ENCODE data around the gene RELL1. TPM values are rescaled to one million over a fixed set of nuclear protein-coding genes. Genes with fewer than 3 reads are reported as not detected.
A peak's percentile ranks its signal among the peaks of the same experiment; 100 is the strongest.

The RELL1 gene
- total and polyA plus RNA-seq, 8 donors, result 10.1 to 35.6 (median 11.3) TPM

GRCh38 chr4:37687681-37688080, 1.5 kb upstream of the RELL1 start:
- TF ChIP-seq, protein P1, sequence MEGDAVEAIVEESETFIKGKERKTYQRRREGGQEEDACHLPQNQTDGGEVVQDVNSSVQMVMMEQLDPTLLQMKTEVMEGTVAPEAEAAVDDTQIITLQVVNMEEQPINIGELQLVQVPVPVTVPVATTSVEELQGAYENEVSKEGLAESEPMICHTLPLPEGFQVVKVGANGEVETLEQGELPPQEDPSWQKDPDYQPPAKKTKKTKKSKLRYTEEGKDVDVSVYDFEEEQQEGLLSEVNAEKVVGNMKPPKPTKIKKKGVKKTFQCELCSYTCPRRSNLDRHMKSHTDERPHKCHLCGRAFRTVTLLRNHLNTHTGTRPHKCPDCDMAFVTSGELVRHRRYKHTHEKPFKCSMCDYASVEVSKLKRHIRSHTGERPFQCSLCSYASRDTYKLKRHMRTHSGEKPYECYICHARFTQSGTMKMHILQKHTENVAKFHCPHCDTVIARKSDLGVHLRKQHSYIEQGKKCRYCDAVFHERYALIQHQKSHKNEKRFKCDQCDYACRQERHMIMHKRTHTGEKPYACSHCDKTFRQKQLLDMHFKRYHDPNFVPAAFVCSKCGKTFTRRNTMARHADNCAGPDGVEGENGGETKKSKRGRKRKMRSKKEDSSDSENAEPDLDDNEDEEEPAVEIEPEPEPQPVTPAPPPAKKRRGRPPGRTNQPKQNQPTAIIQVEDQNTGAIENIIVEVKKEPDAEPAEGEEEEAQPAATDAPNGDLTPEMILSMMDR (IDR thresholded peaks at IDR 0.05), result no peak
- H3K9me3 ChIP-seq, result peaks cover 0 to under 1% of the 10 kb centered on the region in 2 donors
- intact Hi-C loops (cut with DNase I), result no loop called here
- H3K27me3 ChIP-seq, result no peaks in the 10 kb centered on the region
- H3K27ac ChIP-seq, result no peak overlapping the region
- DNase-seq, result no peak
- H3K4me3 ChIP-seq, result no peak overlapping the region
- peaks cover 10 to 37% of the 10 kb centered on the region in 2 donors for H3K4me1 ChIP-seq
- no peak for ATAC-seq
- no peaks in the 10 kb centered on the region for H3K36me3 ChIP-seq

DNA sequence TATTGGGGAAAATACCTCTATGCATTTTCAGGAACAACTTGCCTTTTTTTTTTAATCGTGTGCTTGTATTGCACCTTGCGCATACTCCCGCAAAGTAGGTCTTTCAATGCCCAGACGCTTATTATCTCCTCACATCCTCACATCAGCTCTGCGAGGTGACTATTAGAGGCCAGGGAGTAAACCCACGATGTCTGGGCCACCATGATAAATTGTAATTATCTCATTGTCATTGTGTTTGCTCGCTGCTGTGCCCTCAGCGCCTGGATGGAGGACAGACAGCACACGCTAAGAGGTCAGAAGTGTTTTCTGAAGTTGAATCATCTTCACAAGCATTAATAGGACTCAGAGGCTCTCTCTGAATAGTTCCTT, 1.0 kb upstream of the RELL1 start:
- Histone ChIP-seq H3K4me3 (peak overlapping the region in 1 of 2 donors; percentile 91), H3K36me3 (no peaks in the 10 kb centered on the region), H3K4me1 (peaks cover 13 to 42% of the 10 kb centered on the region in 2 donors), H3K27me3 (no peaks in the 10 kb centered on the region), H3K9me3 (no peaks in the 10 kb centered on the region), H3K27ac (peak overlapping the region in 1 of 2 donors; percentile 97)
- intact Hi-C loops (cut with DNase I), result no loop called here
- TF ChIP-seq, protein P1 (IDR thresholded peaks at IDR 0.05), result no peak
- DNase-seq, result no peak
- no peak for ATAC-seq

GRCh38 chr4:37685823-37686372, 278 bp downstream of the RELL1 start:
- Histone ChIP-seq H3K4me3 (peak overlapping the region; percentile 71 to 91), H3K9me3 (no peaks in the 10 kb centered on the region), H3K4me1 (peaks cover 14 to 49% of the 10 kb centered on the region in 2 donors), H3K36me3 (no peaks in the 10 kb centered on the region), H3K27ac (peak overlapping the region; percentile 97), H3K27me3 (no peaks in the 10 kb centered on the region)
- TF ChIP-seq, protein P1 (IDR thresholded peaks at IDR 0.05), result peak in 1 of 2 donors; percentile 6
- intact Hi-C loops (cut with DNase I), result no loop called here
- DNase-seq (peak in 3 of 4 donors; percentile 52 to 91 (median 62)), ATAC-seq (peak; percentile 35)

GRCh38 chr4:37685161-37685822, 884 bp downstream of the RELL1 start:
- Histone ChIP-seq H3K36me3 (no peaks in the 10 kb centered on the region), H3K9me3 (no peaks in the 10 kb centered on the region), H3K4me1 (peaks cover 14 to 49% of the 10 kb centered on the region in 2 donors), H3K4me3 (peak overlapping the region; percentile 71 to 91), H3K27ac (peak overlapping the region; percentile 97), H3K27me3 (no peaks in the 10 kb centered on the region)
- TF ChIP-seq, protein P1 (IDR thresholded peaks at IDR 0.05), result no peak
- DNase-seq (peak in 2 of 4 donors; percentile 51 to 78), ATAC-seq (no peak)
- intact Hi-C loops (cut with DNase I), result no loop called here

DNA sequence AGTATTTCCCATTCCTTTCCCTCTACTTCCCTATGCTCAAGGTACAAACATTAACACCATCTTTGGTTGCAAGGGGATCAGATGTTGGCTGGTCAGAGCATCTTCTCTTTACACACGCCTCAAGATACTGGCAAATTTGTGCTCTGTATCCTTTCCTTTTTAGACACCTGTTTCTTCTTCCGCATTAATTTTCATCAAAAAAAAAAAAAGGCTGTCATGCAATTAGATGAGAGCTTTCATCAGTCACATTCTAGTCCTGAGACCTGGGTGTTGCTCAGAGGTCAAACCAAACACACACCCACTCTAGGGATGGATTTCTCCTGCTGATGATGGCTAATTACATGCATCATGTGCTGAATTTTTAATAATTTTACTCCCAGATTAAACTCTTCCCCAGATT, 2.0 kb downstream of the RELL1 start:
- peaks cover 14 to 49% of the 10 kb centered on the region in 2 donors for H3K4me1 ChIP-seq

More for the DNA sequence above, 2.0 kb downstream of the RELL1 start:
- Histone ChIP-seq H3K27me3 (no peaks in the 10 kb centered on the region), H3K9me3 (no peaks in the 10 kb centered on the region), H3K27ac (no peak overlapping the region), H3K36me3 (no peaks in the 10 kb centered on the region), H3K4me3 (no peak overlapping the region)
- TF ChIP-seq, protein P1 (IDR thresholded peaks at IDR 0.05), result no peak
- no peak for DNase-seq
- ATAC-seq, result no peak
- intact Hi-C loops (cut with DNase I), result no loop called here

All from left lung (tissue), 10 donors.